ENCODE data around the gene PRDX2. TPM values are rescaled to one million over a fixed set of nuclear protein-coding genes. Genes with fewer than 3 reads are reported as not detected.

PRDX2 gene
- total RNA-seq, 1 donor from 2014 or later = 190 TPM

GRCh38 chr19:12767150-12767549 lies 34.5 kb downstream of the PRDX2 start:
- no peak overlapping the region for H3K4me3 Mint-ChIP-seq (ENCODE audit: unreplicated experiment)
- peaks cover 10% of the 10 kb centered on the region for H3K36me3 Mint-ChIP-seq (ENCODE audit: low read depth)
- TF ChIP-seq, protein P1, sequence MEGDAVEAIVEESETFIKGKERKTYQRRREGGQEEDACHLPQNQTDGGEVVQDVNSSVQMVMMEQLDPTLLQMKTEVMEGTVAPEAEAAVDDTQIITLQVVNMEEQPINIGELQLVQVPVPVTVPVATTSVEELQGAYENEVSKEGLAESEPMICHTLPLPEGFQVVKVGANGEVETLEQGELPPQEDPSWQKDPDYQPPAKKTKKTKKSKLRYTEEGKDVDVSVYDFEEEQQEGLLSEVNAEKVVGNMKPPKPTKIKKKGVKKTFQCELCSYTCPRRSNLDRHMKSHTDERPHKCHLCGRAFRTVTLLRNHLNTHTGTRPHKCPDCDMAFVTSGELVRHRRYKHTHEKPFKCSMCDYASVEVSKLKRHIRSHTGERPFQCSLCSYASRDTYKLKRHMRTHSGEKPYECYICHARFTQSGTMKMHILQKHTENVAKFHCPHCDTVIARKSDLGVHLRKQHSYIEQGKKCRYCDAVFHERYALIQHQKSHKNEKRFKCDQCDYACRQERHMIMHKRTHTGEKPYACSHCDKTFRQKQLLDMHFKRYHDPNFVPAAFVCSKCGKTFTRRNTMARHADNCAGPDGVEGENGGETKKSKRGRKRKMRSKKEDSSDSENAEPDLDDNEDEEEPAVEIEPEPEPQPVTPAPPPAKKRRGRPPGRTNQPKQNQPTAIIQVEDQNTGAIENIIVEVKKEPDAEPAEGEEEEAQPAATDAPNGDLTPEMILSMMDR (IDR thresholded peaks at IDR 0.05) = no peak
- no peaks in the 10 kb centered on the region for H3K9me3 Mint-ChIP-seq (ENCODE audit: low read depth)
- H3K4me1 Mint-ChIP-seq (ENCODE audit: low read depth) = peaks cover 3% of the 10 kb centered on the region
- H3K27me3 Mint-ChIP-seq (ENCODE audit: low read depth) = no peaks in the 10 kb centered on the region
- no peak overlapping the region for H3K27ac Mint-ChIP-seq (ENCODE audit: unreplicated experiment)
- DNase-seq (ENCODE audit: low spot score) = no peak

DNA sequence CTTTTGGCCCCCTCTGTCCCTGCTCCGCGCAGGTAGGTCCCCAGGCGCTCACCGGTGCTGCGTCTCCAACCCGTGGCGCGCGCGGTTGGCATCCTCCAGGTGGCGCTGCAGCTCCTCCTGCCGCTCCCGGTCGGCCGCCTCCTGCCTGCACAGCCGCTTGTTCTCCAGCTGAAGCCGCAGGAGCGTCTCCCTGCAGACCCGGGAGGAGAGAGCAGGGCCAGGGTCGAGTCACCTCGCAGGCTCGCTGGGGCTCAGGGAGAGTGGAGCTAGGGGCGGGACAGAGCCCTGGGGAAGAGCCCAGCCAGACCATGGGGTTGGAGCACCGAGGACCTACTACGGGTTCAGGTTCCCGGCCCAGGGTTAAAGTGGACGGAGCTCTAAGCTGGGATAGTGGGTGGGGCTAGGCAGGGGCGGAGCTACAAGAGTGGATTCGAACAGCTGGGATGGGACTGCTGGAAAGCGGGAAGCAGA lies 35.5 kb downstream of the PRDX2 start:
- H3K9me3 Mint-ChIP-seq (ENCODE audit: low read depth) = no peaks in the 10 kb centered on the region
- peaks cover 3% of the 10 kb centered on the region for H3K4me1 Mint-ChIP-seq (ENCODE audit: low read depth)
- peak overlapping the region; percentile 75 for H3K4me3 Mint-ChIP-seq (ENCODE audit: unreplicated experiment)
- H3K36me3 Mint-ChIP-seq (ENCODE audit: low read depth) = peaks cover 12% of the 10 kb centered on the region
- H3K27ac Mint-ChIP-seq (ENCODE audit: unreplicated experiment) = no peak overlapping the region
- no peak for DNase-seq (ENCODE audit: low spot score)
- no peaks in the 10 kb centered on the region for H3K27me3 Mint-ChIP-seq (ENCODE audit: low read depth)
- TF ChIP-seq, protein P1 (IDR thresholded peaks at IDR 0.05) = peak; percentile 84

DNA sequence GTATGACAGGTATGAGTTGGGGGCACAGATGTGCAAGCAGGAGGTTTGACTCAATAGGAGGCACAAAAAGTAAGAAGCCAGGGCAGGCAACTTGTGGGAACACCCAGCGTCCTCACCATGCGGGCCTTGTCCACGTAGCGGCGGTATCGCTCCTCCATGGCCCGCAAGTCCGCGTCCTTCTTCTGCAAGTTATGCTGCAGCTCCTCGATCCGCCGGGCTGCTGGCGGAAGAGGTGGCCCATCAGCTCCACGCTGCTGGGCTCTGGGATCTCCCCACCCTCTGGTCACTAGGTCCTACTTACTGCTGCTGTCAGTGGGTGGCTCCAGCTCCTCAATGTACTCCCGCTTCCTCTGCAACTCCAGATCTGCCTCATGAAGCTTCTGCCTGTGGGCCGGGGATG lies 36.9 kb downstream of the PRDX2 start:
- Mint-ChIP-seq H3K4me1 (ENCODE audit: low read depth) (peaks cover 7% of the 10 kb centered on the region), H3K27me3 (ENCODE audit: low read depth) (no peaks in the 10 kb centered on the region), H3K4me3 (ENCODE audit: unreplicated experiment) (no peak overlapping the region), H3K27ac (ENCODE audit: unreplicated experiment) (no peak overlapping the region), H3K9me3 (ENCODE audit: low read depth) (no peaks in the 10 kb centered on the region), H3K36me3 (ENCODE audit: low read depth) (peaks cover 10% of the 10 kb centered on the region)
- no peak for DNase-seq (ENCODE audit: low spot score)
- TF ChIP-seq, protein P1 (IDR thresholded peaks at IDR 0.05) = no peak

DNA sequence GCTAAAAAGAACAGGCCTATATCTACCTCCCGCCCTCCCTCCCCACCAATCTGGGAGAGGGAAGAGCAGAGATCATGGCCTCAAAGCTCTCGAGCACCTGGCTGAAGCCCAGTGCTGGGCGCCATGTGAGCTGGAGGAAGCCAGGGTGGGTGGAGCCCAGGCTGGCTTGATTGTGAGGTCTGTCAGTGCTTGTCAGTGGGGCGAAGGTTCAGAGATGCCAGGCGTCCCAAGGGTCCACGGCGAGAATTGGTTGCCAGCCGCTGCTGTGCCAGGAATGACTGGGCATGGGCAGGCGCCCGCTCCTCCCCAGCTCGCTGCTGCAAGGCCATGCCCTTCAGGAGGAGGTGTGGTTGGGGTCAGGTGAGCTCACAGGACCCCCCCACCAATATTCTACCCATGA lies 38.5 kb downstream of the PRDX2 start:
- Mint-ChIP-seq H3K27ac (ENCODE audit: unreplicated experiment) (no peak overlapping the region), H3K36me3 (ENCODE audit: low read depth) (peaks cover 10% of the 10 kb centered on the region), H3K9me3 (ENCODE audit: low read depth) (no peaks in the 10 kb centered on the region), H3K4me3 (ENCODE audit: unreplicated experiment) (no peak overlapping the region), H3K27me3 (ENCODE audit: low read depth) (no peaks in the 10 kb centered on the region), H3K4me1 (ENCODE audit: low read depth) (peaks cover 9% of the 10 kb centered on the region)
- TF ChIP-seq, protein P1 (IDR thresholded peaks at IDR 0.05) = no peak
- DNase-seq (ENCODE audit: low spot score) = no peak

DNA sequence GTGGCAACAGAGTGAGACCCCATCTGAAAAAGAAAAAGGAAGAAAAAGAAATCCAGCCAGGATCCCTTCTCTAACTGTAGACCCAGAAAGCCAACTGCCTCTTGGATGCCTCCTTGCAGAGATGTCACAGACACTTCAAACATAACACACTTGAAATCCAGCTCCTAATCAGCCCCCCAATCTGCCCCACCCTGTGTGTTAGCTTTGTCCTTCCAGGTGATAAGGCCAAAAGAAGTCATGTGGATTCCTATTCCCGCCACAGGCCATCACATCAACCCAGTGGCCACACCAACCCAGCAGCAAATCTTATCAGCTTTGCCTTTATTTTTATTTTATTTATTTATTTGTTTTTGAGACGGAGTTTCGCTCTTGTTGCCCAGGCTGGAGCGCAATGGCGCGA lies 41.9 kb downstream of the PRDX2 start:
- H3K27ac Mint-ChIP-seq (ENCODE audit: unreplicated experiment) = no peak overlapping the region
- H3K36me3 Mint-ChIP-seq (ENCODE audit: low read depth) = peaks cover 7% of the 10 kb centered on the region
- TF ChIP-seq, protein P1 (IDR thresholded peaks at IDR 0.05) = no peak
- H3K4me1 Mint-ChIP-seq (ENCODE audit: low read depth) = peaks cover 10% of the 10 kb centered on the region
- DNase-seq (ENCODE audit: low spot score) = no peak
- H3K9me3 Mint-ChIP-seq (ENCODE audit: low read depth) = no peaks in the 10 kb centered on the region
- H3K27me3 Mint-ChIP-seq (ENCODE audit: low read depth) = no peaks in the 10 kb centered on the region
- H3K4me3 Mint-ChIP-seq (ENCODE audit: unreplicated experiment) = no peak overlapping the region
